OCI-LY1 (cell line): ENCODE measurements around the gene BMI1.

Source experiments
- H2AFZ ChIP-seq: fragments of 200-600 bp; sonication (generic), shearing (Covaris generic); 2 replicates; pipeline ENCODE4 v1.6.0; 2014; ENCODE audit warnings: antibody characterized with exemption, mild to moderate bottlenecking, low read length
- H3F3A ChIP-seq: fragments of 200-600 bp; sonication (generic), shearing (Covaris generic); 2 replicates; pipeline ENCODE4 v1.6.0; 2014; ENCODE audit warnings: mild to moderate bottlenecking, antibody characterized with exemption, low read length, moderate library complexity; ENCODE audit not compliant: insufficient read depth
- H3K27ac ChIP-seq: fragments of 200-600 bp; sonication (generic); 2 replicates; pipeline ENCODE4 v1.5.1; 2014; ENCODE audit warnings: low read length, mixed run types, mild to moderate bottlenecking, low read depth; ENCODE audit not compliant: poor library complexity, severe bottlenecking
- H3K27me3 ChIP-seq: fragments of 200-600 bp; sonication (generic); 2 replicates; pipeline ENCODE4 v1.6.0; 2014; ENCODE audit warnings: antibody characterized with exemption, mild to moderate bottlenecking, low read length, moderate library complexity; ENCODE audit not compliant: insufficient read depth
- H3K36me3 ChIP-seq: fragments of 200-600 bp; sonication (generic); 2 replicates; pipeline ENCODE4 v1.6.1; 2014; ENCODE audit warnings: mild to moderate bottlenecking, antibody characterized with exemption, low read length, moderate library complexity, mixed read lengths; ENCODE audit not compliant: insufficient read depth
- H3K4me1 ChIP-seq: fragments of 200-600 bp; sonication (generic); 2 replicates; pipeline ENCODE4 v1.5.1; 2014; ENCODE audit warnings: mild to moderate bottlenecking, low read length, moderate library complexity; ENCODE audit not compliant: insufficient read depth, severe bottlenecking
- H3K4me2 ChIP-seq: fragments of 200-600 bp; sonication (generic), shearing (Covaris generic); 2 replicates; pipeline ENCODE4 v1.6.1; 2014; ENCODE audit warnings: low read length
- H3K4me3 ChIP-seq: fragments of 200-600 bp; sonication (generic); 2 replicates; pipeline ENCODE4 v1.5.1; 2014; ENCODE audit warnings: low read length, low read depth, mild to moderate bottlenecking, mixed read lengths; ENCODE audit not compliant: poor library complexity, severe bottlenecking
- H3K79me2 ChIP-seq: fragments of 200-600 bp; shearing (Covaris generic); 2 replicates; pipeline ENCODE4 v1.6.1; 2016; ENCODE audit warnings: mixed run types, low read length, mixed read lengths; ENCODE audit not compliant: insufficient read depth
- H3K9ac ChIP-seq: fragments of 200-600 bp; sonication (generic), shearing (Covaris generic); 2 replicates; pipeline ENCODE4 v1.6.1; 2014; ENCODE audit warnings: mild to moderate bottlenecking, low read length, mixed read lengths
- H3K9me2 ChIP-seq: fragments of 200-600 bp; sonication (generic), shearing (Covaris generic); 2 replicates; pipeline ENCODE4 v1.6.1; 2014; ENCODE audit warnings: low read depth, mild to moderate bottlenecking, low read length, mixed read lengths
- H3K9me3 ChIP-seq: fragments of 200-600 bp; shearing (Covaris generic); 2 replicates; pipeline ENCODE4 v1.6.1; 2014; ENCODE audit warnings: low read length, mixed read lengths
- H4K20me1 ChIP-seq: fragments of 200-600 bp; sonication (generic), shearing (Covaris generic); 2 replicates; pipeline ENCODE4 v1.6.0; 2016; ENCODE audit warnings: mild to moderate bottlenecking, low read length; ENCODE audit not compliant: insufficient read depth
- EZH2 ChIP-seq: fragments of 200-600 bp; sonication (generic), shearing (Covaris generic); IDR thresholded peaks from 2 replicates; pipeline ENCODE4 v1.8.0; 2017; ENCODE audit warnings: borderline replicate concordance, mixed run types, mild to moderate bottlenecking, antibody characterized with exemption, low read length, moderate library complexity, mixed read lengths
- TF ChIP-seq, protein P1 (sequence below): fragments of 200-600 bp; sonication (generic), shearing (Covaris generic); IDR thresholded peaks from 2 replicates; pipeline ENCODE4 v1.5.1; 2017; ENCODE audit warnings: mild to moderate bottlenecking, antibody characterized with exemption, low read length, moderate library complexity, mixed read lengths

BMI1 gene

DNA sequence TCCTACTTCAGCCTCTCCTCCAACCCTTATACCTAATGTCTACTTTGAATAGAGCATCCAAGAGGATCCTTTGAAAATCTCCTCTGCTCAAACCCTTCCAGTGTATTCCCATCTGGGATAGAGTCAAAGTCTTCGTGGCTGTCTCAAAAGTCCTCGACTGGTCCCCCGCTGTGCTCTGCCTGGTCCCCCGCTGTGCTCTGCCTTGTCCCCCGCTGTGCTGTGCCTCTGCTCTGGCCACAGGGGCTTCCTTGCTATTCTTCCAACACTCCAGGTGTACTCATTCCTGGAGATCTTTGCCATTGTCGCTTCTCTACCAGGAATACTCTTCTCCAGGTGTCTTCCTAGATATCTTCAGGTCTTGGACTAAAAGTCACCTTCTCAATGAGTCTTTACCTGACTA, 40.8 kb upstream of the BMI1 start:
- no peak overlapping the region for H3K9ac ChIP-seq
- H4K20me1 ChIP-seq: no peaks in the 10 kb centered on the region
- no peaks in the 10 kb centered on the region for H3K36me3 ChIP-seq
- no peaks in the 10 kb centered on the region for H3F3A ChIP-seq
- H3K79me2 ChIP-seq: no peaks in the 10 kb centered on the region
- no peaks in the 10 kb centered on the region for H3K4me1 ChIP-seq
- TF ChIP-seq EZH2: no peak
- TF ChIP-seq, protein P1, sequence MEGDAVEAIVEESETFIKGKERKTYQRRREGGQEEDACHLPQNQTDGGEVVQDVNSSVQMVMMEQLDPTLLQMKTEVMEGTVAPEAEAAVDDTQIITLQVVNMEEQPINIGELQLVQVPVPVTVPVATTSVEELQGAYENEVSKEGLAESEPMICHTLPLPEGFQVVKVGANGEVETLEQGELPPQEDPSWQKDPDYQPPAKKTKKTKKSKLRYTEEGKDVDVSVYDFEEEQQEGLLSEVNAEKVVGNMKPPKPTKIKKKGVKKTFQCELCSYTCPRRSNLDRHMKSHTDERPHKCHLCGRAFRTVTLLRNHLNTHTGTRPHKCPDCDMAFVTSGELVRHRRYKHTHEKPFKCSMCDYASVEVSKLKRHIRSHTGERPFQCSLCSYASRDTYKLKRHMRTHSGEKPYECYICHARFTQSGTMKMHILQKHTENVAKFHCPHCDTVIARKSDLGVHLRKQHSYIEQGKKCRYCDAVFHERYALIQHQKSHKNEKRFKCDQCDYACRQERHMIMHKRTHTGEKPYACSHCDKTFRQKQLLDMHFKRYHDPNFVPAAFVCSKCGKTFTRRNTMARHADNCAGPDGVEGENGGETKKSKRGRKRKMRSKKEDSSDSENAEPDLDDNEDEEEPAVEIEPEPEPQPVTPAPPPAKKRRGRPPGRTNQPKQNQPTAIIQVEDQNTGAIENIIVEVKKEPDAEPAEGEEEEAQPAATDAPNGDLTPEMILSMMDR: no peak
- H2AFZ ChIP-seq: no peak overlapping the region
- H3K27ac ChIP-seq: no peak overlapping the region
- no peaks in the 10 kb centered on the region for H3K27me3 ChIP-seq
- H3K4me3 ChIP-seq: no peak overlapping the region
- H3K9me3 ChIP-seq: no peaks in the 10 kb centered on the region
- no peaks in the 10 kb centered on the region for H3K9me2 ChIP-seq
- no peak overlapping the region for H3K4me2 ChIP-seq

DNA sequence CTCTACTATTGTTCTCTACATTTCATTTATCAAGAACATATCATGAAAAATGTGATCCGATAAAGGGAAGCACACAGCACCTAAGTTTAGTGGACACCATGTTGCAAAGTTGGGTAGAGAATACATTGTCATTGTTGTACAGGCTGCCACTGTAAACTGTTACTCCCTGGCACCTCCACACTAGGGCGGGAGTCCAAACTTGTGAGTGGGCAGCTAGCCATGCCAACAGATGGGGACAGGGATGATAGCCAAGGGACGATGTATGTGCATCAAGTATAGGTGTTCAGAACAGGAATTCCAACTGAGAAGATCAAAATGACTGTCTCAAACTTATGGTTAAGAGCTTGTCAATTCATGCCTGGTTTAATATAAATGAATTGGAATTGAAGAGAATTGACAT, 35.8 kb upstream of the BMI1 start:
- H4K20me1 ChIP-seq: no peaks in the 10 kb centered on the region
- H3K4me3 ChIP-seq: no peak overlapping the region
- H3K9me3 ChIP-seq: no peaks in the 10 kb centered on the region
- no peak overlapping the region for H2AFZ ChIP-seq
- no peaks in the 10 kb centered on the region for H3F3A ChIP-seq
- no peak overlapping the region for H3K9ac ChIP-seq
- no peaks in the 10 kb centered on the region for H3K4me1 ChIP-seq
- no peaks in the 10 kb centered on the region for H3K27me3 ChIP-seq
- H3K79me2 ChIP-seq: no peaks in the 10 kb centered on the region
- TF ChIP-seq, protein P1: no peak
- TF ChIP-seq EZH2: no peak
- H3K27ac ChIP-seq: no peak overlapping the region
- H3K4me2 ChIP-seq: no peak overlapping the region
- H3K36me3 ChIP-seq: no peaks in the 10 kb centered on the region
- no peaks in the 10 kb centered on the region for H3K9me2 ChIP-seq

DNA sequence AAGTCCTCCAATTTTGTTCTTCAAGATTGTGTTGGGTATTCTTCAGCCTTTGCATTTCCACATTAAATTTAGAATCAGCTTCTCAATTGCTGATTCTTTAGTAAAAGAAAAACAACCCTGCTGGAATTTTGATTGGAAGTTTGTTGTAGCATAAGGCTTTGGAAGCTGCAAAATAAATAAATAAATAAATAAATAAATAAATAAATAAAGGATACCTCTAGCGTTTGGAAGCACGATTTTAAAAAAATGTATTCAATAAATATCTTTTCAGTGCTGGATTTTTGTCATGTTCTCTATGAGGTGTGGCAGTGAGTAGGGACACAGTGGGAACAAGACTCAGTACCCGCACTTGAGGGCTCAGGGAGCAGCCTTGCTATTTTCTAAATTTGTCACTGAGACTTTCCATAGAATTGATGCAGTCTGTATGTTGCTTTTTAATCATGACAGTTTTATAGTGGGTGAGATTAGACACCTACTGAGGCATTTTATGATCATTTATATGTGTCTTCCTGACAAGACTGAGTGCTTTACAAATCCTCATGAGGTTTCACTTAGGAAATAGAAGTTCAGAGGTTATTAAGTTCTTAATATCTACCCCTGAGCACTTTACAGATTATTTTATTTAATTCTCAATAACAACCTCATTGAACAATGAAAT, 27.0 kb upstream of the BMI1 start:
- no peaks in the 10 kb centered on the region for H3F3A ChIP-seq
- no peak overlapping the region for H2AFZ ChIP-seq
- no peaks in the 10 kb centered on the region for H3K9me2 ChIP-seq
- no peak overlapping the region for H3K4me3 ChIP-seq
- no peaks in the 10 kb centered on the region for H3K79me2 ChIP-seq
- H3K27me3 ChIP-seq: no peaks in the 10 kb centered on the region
- H3K4me1 ChIP-seq: no peaks in the 10 kb centered on the region
- H3K36me3 ChIP-seq: no peaks in the 10 kb centered on the region
- no peak for TF ChIP-seq EZH2
- H3K9me3 ChIP-seq: no peaks in the 10 kb centered on the region
- no peak overlapping the region for H3K4me2 ChIP-seq
- H4K20me1 ChIP-seq: no peaks in the 10 kb centered on the region
- no peak overlapping the region for H3K9ac ChIP-seq
- no peak overlapping the region for H3K27ac ChIP-seq

DNA sequence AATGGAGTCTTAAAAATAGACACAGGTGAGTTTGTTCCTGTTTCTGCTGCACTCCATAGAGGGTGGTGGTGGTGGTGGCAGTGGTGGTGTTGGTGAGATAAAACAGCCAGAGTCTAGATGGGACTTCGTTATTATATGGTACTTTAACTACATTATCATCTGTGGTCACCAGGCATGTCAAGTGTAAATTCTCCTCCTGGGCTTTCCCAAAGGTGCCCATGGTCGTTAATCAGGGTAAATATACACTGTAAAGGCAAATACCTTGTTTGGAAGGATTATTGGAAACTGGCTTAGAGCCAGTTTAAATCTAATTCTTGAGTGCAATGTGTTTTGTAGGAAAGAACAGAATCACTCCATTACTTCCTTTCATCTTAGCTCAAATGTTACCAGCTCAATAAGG, 26.2 kb upstream of the BMI1 start:
- Histone ChIP-seq H2AFZ (no peak overlapping the region), H3K9me2 (no peaks in the 10 kb centered on the region), H3K9me3 (no peaks in the 10 kb centered on the region), H3K36me3 (no peaks in the 10 kb centered on the region), H3K27ac (no peak overlapping the region), H3K9ac (no peak overlapping the region), H3F3A (no peaks in the 10 kb centered on the region), H3K4me1 (no peaks in the 10 kb centered on the region), H3K4me3 (no peak overlapping the region), H3K4me2 (no peak overlapping the region), H3K27me3 (no peaks in the 10 kb centered on the region), H4K20me1 (no peaks in the 10 kb centered on the region), H3K79me2 (no peaks in the 10 kb centered on the region)
- TF ChIP-seq, protein P1: no peak
- no peak for TF ChIP-seq EZH2
